ENCODE measurements around the gene MUC15.

DNA sequence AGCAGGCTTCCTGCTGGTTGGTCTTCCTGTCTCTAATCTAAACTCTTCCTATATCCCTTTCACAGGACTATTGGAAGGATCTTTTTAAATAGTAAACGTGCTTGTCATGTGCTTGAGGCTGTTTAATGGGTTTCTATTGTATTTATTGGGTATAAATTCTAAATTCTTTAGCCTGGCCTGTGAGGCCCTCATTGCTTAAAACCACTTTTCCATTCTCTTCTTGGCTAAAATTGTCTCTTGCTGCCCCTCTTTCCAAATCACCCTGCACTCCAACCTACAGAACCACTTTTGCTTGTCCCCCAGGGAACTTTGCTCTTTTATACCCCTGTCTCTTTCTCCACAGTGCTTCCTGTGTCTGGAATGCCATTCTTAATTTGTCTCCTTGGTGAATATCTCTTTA lies 46.4 kb upstream of the MUC15 start:
- TF ChIP-seq, protein P1, sequence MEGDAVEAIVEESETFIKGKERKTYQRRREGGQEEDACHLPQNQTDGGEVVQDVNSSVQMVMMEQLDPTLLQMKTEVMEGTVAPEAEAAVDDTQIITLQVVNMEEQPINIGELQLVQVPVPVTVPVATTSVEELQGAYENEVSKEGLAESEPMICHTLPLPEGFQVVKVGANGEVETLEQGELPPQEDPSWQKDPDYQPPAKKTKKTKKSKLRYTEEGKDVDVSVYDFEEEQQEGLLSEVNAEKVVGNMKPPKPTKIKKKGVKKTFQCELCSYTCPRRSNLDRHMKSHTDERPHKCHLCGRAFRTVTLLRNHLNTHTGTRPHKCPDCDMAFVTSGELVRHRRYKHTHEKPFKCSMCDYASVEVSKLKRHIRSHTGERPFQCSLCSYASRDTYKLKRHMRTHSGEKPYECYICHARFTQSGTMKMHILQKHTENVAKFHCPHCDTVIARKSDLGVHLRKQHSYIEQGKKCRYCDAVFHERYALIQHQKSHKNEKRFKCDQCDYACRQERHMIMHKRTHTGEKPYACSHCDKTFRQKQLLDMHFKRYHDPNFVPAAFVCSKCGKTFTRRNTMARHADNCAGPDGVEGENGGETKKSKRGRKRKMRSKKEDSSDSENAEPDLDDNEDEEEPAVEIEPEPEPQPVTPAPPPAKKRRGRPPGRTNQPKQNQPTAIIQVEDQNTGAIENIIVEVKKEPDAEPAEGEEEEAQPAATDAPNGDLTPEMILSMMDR (IDR thresholded peaks at IDR 0.05): no peak
- TF ChIP-seq POLR2A (IDR thresholded peaks at IDR 0.05): no peak
